ENCODE results near the gene HYAL1. TPM values are rescaled to one million over a fixed set of nuclear protein-coding genes. Genes with fewer than 3 reads are reported as not detected.

Gene HYAL1
- total RNA-seq, 1 experiment from 2014 or later = not detected

Other genes starting within 250 kb of the HYAL1 start
- gene RBM5, start 214.7 kb downstream of the HYAL1 start, total RNA-seq (2014; rRNA removed; shearing (Covaris generic)) = 75.6 and 98.5 TPM in 2 replicates
- gene SEMA3F, start 148.2 kb downstream of the HYAL1 start, total RNA-seq (2014; rRNA removed; shearing (Covaris generic)) = 9.3 and 11.3 TPM in 2 replicates
- gene GNAT1, start 112.0 kb downstream of the HYAL1 start, total RNA-seq (2014; rRNA removed; shearing (Covaris generic)) = 0.14 TPM in 1 of 2 replicates, not detected in the other
- 1.4 and 2.9 TPM in 2 replicates for gene SLC38A3, start 98.3 kb downstream of the HYAL1 start, total RNA-seq (2014; rRNA removed; shearing (Covaris generic))
- 63.8 and 64.7 TPM in 2 replicates for gene GNAI2, start 67.4 kb downstream of the HYAL1 start, total RNA-seq (2014; rRNA removed; shearing (Covaris generic))
- gene SEMA3B, start 34.4 kb downstream of the HYAL1 start, total RNA-seq (2014; rRNA removed; shearing (Covaris generic)) = 3.3 and 4.8 TPM in 2 replicates
- gene LSMEM2, start 24.5 kb downstream of the HYAL1 start, total RNA-seq (2014; rRNA removed; shearing (Covaris generic)) = not detected in 2 replicates
- gene IFRD2, start 11.1 kb downstream of the HYAL1 start, total RNA-seq (2014; rRNA removed; shearing (Covaris generic)) = 85.3 and 98.8 TPM in 2 replicates
- gene HYAL3, start 4.2 kb downstream of the HYAL1 start, total RNA-seq (2014; rRNA removed; shearing (Covaris generic)) = 3.6 and 4.5 TPM in 2 replicates
- 3.2 and 3.4 TPM in 2 replicates for gene NAA80, start 4.2 kb downstream of the HYAL1 start, total RNA-seq (2014; rRNA removed; shearing (Covaris generic))
- 41.7 and 47.2 TPM in 2 replicates for gene HYAL2, start 19.2 kb upstream of the HYAL1 start, total RNA-seq (2014; rRNA removed; shearing (Covaris generic))
- gene TUSC2, start 24.6 kb upstream of the HYAL1 start, total RNA-seq (2014; rRNA removed; shearing (Covaris generic)) = 21.2 and 26.4 TPM in 2 replicates
- gene RASSF1, start 37.3 kb upstream of the HYAL1 start, total RNA-seq (2014; rRNA removed; shearing (Covaris generic)) = 11.7 and 12.7 TPM in 2 replicates
- 0.73 and 0.99 TPM in 2 replicates for gene ZMYND10, start 42.2 kb upstream of the HYAL1 start, total RNA-seq (2014; rRNA removed; shearing (Covaris generic))
- gene NPRL2, start 47.2 kb upstream of the HYAL1 start, total RNA-seq (2014; rRNA removed; shearing (Covaris generic)) = 14.0 and 14.4 TPM in 2 replicates
- 6.5 and 8.9 TPM in 2 replicates for gene CYB561D2, start 47.3 kb upstream of the HYAL1 start, total RNA-seq (2014; rRNA removed; shearing (Covaris generic))
- 27.2 and 28.2 TPM in 2 replicates for gene TMEM115, start 55.9 kb upstream of the HYAL1 start, total RNA-seq (2014; rRNA removed; shearing (Covaris generic))
- not detected in 2 replicates for gene CACNA2D2, start 200.1 kb upstream of the HYAL1 start, total RNA-seq (2014; rRNA removed; shearing (Covaris generic))

Data from SJCRH30 (cell line).